ENCODE measurements around the gene ITIH3.

Gene ITIH3

DNA sequence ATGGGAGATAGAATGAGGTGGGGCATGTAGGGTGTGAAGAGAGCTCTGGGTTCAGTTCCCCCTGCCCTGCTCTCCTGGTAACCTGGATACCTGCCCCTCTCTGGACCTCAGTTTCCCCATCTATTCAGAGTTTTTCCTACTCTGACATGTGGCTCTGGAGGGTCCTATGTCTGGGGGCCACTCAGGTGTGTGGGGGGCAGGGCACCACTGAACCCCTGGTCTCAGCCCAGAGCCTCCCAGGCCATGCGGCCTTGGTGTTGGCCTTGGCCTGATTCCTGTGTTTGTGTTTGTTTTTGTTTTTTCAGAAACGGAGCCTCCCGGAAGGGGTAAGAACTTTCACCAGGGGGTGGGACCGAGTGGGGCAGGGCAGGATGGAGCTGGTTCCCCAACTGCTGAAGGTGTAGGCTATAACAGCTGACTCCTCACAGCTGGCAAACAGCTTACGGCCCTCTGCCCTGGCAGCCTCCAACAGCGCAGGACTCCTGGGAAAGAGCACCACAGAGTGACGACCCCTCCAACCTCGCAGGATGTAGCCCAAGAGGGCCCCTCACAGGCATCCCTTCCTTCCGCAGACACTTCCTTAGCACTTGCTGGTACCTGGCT is 803 bp downstream of the ITIH3 start:
- DNase-seq (ENCODE audit: low read depth in 2 of 2): no peak

DNA sequence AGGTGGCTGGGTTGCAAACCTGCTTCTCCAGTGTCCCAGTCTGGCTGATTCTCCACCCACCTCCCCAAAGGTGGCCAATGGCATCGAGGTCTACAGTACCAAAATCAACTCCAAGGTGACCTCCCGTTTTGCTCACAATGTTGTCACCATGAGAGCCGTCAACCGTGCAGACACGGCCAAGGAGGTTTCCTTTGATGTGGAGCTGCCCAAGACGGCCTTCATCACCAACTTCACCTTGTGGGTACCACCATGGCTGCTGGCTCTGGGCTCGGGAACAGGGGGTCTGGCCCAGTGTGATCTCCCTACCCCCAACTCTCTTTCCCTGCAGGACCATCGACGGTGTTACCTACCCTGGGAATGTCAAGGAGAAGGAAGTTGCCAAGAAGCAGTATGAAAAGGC is 1.8 kb downstream of the ITIH3 start:
- DNase-seq (ENCODE audit: low read depth in 2 of 2): no peak

DNA sequence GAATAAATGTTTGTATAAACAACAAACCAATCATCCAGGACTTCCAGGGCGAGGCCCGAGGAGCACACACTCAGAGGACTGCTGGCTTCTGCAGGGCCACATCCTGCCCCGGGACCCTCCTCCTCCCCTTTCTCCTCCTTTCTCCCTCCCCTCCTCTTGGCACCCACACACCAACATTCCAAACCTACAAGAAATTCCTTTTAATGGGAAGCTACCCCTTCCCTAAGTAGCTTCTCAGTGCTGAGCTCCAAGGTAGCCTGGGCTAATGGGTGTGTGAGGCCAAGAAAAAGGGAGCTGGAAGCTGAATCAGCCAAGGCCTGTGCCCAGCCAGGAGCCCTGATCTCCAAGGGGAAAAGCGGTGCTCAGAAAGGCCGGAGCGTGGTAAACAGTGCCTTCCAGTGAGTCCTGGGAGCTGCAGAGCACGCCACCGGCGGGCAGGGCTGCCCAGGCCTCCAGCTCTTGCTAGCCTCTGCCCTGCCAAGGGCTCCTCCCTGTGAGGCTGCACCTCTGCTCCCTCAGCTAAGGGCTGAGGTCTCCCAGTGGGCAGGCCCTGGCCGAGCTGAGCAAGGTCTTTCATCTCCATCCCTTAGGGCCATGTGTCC is 3.9 kb downstream of the ITIH3 start:
- DNase-seq (ENCODE audit: low read depth in 2 of 2): no peak

DNA sequence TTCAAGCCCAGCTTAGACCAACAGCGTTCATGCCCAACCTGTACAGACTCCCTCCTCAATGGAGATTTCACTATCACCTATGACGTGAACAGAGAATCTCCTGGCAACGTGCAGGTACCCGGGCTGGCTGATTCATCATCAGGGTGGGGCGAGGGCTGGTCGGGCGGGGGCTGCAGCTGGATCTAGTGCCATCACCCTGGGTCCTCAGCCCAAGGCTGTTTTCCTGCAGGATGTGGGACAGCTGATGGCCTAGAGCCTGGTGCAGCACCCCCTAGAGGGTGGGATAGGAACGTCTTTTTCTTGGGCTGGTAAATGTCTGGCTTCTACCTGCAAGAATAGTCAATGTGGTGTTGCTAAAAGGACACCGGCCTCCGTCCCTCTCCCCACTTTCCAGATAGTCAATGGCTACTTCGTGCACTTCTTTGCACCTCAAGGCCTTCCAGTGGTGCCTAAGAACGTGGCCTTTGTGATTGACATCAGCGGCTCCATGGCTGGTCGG is 4.4 kb downstream of the ITIH3 start:
- DNase-seq (ENCODE audit: low read depth in 2 of 2): no peak

DNA sequence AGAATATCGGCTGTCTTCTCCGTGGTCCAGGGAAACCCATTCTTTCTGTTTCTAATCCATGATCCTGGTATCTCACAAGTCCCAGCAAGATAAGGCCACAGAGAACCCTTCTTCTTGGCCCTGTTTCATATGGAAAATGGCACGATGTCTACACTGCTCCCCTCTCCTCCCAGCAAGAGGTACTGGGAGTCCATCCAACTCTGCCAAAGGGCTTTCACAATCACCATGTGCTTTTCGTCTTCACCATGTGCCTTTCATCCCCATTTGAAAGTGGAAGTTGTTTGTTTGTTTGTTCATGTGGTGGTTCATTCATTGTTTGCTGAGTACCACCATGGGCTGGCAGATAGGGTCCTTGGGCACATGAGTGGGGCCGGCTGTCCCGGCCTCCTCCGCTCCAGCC is 5.5 kb downstream of the ITIH3 start:
- no peak for DNase-seq (ENCODE audit: low read depth in 2 of 2)

DNA sequence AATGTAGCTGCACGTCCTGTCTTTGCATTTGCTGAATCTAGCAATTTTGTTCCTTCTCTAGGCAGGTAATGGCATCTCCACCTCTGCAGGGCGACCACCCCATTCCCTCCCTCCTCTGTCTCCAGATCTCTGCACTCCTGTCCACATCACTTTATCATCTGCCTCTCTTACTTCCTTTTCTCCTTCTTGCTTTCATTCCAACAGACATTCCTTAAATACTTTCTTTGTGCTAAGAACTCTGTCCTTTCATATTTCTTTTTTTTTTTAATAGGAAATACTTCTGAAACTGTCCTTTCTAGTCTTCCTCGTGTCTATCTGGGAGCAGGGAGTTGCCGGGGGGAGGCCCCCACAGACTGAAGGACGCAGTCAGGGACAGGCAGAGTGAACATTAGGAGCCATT is 7.2 kb downstream of the ITIH3 start:
- no peak for DNase-seq (ENCODE audit: low read depth in 2 of 2)

DNA sequence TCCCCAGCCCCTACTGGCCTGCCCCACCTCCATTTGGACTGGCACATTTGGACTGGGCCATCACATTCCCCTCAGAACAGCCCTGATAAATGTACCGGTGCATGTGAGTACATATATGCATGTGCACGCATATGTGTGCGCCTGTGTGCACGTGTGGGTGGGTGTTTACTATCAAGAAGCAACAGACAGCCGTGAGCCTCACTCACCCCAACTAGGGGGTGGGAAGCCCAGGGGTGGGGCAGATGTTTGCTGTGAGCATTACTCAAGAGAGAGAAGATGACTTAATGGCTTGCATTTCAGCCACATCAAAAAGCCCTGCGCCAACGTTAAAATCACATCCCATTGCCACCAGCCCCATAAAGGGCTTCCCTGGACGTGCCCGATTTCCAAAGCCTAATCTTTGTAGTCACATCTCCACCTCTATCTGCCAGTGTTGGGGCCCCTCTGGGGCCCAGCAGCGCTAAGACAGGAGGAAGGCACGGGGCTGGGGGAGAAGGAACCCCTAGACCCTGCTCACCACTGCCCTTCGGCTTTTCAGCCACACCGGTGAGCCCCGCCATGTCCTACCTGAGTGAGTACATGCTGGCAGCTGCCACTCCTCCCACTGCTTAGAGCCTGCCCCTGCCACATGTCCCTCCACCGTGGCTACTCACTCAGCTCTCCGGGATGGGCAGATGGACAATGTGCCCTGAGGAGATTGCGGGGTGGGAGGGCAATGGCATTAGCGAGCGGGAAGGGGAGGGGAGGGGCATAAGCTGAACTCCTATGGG is 10.9 kb downstream of the ITIH3 start:
- DNase-seq (ENCODE audit: low read depth in 2 of 2): no peak

DNA sequence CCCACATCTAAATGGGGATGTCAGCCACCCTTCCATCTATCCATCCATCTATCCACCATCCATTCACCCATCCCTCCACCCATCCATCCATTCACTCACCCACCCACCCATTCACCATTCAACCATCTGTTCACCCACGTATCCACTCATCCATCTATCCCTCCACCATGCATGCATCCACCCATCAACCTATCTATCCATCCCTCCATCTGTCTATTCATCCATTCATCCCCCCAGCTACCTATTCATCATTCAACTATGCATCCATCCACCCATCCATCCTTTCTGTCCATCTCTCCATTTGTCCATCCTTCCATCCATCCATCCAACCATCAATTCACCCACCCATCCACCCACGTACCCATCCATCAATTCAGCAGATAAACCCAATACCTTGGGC is 14.6 kb downstream of the ITIH3 start:
- no peak for DNase-seq (ENCODE audit: low read depth in 2 of 2)

DNA sequence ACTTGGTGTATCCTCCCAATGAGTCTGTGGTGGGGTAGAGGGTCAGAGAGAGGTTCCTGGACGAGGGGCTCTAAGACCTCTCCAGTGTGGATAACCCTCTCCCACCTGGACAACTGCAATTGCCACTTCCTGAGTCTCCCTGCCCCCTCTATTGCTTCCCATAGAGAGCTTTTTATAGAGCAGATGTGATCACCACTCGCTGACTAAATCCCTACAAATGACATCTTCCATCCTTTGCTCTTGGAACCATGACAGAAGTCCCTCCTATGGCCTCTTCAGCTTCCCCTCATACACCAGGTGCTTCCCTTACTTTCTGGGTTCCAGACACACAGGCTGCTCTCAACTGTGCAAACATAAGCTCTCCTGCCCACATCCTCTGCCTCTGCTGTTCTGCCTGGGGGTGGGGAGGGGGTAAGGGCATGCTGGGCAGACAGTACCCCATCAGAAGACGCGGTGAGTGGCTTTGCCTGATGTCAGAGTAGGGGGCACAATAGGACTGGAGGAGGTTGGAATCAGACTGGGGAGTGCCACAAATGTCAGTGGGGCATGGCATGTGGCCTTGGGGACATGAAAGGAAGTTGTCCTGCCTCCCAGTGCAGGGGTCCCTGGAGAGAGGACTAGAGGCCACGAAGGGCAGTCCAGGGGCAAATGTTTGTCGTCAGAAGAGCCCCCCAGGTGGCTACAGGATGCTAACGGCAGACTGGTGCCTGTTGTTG is 15.2 kb downstream of the ITIH3 start:
- no peak for DNase-seq (ENCODE audit: low read depth in 2 of 2)

DNA sequence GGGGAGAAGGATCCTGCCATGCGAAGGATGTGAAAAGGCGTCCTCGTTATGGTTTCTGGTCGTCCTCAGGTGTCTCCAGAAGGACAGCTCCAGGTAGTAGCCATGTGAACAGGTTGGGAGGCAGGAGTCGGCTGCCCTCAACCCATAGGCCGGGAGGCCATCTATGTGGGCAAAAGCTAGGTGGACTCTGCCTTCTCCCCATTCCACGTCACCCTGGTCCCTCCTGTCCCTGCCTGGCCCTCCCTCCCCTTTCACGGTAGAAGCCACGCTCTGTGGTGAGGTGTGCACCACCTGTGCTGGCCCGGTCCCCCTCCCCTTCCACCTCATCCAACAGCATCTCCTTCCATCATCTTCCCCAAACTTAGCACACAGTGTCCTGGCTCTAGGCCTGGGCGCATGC is 16.3 kb downstream of the ITIH3 start:
- DNase-seq (ENCODE audit: low read depth in 2 of 2): no peak

DNA sequence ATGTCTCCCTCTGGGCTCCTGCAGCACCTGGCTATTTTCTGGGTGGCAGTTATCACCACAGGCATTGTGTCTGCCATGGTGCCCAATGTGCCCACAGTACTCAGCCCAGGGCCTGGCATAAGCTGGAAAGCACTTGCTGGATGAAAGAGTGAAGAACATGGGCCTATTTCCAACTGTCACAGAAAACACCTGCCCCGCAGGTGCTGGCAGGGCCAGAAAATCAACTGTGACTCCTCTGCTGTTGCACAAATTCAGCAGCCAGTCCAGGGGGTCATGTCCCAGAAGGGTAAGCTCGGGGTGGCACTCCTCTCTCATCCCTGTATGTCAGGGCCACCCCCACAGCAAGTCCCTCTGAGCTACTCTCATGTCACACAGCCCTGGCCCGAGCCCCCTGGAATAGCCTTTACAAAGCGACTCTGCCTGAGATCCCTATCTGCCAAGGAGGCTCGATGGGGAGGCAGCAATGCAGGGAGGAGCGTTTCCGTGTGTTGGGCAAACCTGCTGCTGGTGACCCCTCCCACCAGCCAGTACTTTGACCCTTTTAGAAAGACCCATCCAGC is 16.9 kb downstream of the ITIH3 start:
- DNase-seq (ENCODE audit: low read depth in 2 of 2): no peak

DNA sequence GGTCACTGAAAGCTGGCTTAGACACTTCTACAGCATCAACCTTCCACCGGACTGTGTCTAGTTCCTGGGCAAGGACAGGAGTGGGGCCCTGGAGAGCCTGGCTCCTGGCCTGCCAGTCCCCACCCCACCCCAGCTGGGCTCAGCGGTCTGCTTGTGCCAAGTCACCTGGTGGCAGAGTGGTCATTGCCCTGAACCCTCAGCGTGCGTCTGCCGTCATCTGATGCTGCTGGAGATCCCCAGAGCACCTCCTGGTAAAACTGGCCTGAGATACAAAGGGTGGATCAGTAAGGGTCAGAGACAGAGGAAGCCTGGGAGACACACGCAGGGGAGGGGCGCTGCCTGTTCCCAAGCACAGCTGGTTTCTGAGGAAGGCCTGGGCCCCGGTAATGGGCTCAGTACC is 19.2 kb downstream of the ITIH3 start:
- DNase-seq (ENCODE audit: low read depth in 2 of 2): no peak

DNA sequence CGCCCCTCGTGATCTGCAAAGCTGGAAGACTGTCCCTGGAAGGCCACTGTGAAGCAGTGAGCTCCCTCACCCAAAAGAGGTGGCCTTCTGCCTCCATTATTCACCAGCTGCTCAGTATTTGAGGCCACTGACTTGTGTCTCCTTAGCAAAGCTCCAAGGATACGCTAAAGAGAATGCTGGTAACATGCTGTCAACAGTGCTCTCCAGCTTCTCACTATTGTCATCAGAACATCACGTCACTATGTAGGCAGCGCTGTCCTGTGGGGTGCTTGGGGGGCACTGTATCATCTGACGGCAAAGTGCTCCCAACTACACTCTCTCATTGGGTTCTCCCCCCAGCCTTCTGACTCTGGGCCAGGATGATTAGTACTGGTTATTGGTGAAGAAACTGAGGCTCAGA is 21.6 kb downstream of the ITIH3 start:
- DNase-seq (ENCODE audit: low read depth in 2 of 2): no peak

DNA sequence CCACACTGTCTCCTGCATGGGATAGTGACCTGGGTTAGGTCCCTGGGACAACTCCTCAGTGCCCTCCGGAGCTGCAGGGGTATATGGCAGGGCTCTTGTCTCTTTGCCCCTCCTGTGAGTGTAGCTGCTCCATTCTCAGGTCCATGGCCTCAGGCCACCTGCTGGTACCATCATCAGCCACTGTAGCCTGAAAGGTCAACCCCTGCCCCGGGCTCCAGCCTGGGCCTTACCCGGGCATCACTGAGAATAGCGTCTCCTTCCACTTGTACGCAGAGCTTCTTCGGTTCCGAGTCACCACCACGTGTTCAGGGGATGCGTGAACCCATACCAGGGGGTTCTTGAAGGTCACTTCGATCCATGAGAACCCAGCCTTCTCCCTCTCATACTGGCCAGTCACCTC is 22.1 kb downstream of the ITIH3 start:
- DNase-seq (ENCODE audit: low read depth in 2 of 2): no peak

DNA sequence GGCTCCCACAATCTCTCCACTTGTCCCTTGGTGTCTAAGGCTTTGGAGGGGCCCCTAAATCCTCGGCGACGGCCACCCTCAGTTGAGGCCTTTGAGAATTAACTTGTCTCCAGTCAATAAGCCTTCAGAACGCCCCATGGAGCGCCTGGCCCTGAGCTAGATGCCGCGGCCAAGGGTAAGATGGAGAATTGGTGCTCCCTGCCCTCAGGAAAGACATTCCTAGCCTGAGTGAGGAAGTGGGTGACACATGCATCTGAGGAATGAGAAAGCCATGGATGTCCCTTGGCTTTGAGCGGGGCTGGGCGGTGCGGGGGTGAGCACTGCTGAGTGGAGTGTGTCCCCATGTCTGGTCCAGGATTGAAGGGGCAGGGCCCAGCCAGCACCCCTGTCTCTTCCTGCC is 22.6 kb downstream of the ITIH3 start:
- DNase-seq (ENCODE audit: low read depth in 2 of 2): no peak

DNA sequence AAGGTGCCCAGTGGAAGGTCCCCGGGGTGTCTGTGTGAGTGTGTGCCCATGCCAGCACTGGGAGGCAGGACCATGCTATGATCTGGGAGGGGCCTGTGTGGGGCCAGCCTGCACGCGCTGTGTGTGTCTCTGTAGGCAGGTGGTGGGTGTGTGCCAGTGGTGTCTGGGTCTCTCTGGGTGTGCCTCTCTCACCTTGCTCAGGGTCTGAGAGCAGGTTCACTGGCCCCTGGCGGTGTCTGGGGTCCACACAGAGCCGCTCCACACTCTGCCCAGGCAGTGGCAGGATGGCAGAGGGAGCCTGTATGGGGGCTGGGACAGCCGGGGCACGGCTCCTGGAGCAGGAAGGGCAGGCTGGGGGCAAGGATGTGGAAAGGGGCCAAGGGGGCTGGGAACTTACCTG is 23.3 kb downstream of the ITIH3 start:
- no peak for DNase-seq (ENCODE audit: low read depth in 2 of 2)

DNA sequence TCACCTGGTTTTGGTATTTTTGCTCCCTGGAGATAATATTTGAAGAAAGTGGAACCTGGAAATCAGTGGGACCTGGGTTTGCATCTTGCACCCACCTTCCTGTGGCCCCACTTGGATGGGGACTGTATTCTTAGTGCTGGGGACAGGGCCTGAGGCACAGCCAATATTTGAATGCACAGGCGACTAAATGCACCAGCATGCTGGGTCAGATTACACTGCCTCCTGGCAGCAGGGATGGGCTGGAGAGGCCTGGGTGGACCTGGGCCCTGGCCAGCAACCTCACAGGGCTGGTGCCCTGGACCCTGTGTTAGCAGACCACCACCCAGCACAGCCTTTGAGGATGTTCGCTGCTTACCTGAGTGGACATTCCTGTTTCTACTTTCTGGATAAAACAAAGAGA is 25.3 kb downstream of the ITIH3 start:
- DNase-seq (ENCODE audit: low read depth in 2 of 2): no peak

DNA sequence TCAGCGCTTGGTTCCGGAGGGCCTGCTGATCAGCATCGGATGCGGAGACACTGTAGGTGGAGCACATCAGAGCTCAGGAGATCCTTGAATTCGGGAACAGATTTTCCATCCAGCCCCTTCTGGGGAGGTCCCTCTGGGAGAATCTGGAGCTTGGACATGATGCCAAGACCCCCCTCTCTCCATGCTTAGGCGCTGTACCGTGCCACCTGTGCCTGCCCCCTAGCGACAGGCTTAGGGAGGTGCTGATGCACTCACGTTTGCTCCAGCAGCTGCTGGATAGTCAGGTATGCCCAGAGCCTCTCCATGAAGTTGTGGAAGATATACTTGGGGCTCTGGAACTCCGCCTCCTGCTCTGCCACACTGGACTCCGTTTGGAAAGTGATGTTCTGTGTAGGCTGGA is 26.1 kb downstream of the ITIH3 start:
- DNase-seq (ENCODE audit: low read depth in 2 of 2): no peak

DNA sequence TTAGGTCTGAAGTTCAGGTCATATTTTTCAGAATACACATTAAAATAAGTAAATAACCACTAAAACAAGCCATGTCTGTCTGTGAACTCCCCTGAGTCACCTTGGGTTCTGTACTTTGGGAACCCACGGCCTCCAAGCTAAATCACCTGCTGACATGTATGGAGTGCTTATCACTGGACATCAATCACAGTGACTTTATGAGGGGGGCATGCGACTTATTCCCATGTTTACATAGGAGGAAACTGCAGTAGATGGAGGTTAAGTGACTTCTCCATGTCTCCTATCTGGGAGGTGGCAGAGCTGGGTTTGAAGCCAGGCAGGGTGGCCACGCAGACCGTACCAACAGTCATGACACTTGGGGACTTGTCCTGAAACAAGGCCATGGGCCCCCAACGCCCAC is 27.8 kb downstream of the ITIH3 start:
- DNase-seq (ENCODE audit: low read depth in 2 of 2): no peak

DNA sequence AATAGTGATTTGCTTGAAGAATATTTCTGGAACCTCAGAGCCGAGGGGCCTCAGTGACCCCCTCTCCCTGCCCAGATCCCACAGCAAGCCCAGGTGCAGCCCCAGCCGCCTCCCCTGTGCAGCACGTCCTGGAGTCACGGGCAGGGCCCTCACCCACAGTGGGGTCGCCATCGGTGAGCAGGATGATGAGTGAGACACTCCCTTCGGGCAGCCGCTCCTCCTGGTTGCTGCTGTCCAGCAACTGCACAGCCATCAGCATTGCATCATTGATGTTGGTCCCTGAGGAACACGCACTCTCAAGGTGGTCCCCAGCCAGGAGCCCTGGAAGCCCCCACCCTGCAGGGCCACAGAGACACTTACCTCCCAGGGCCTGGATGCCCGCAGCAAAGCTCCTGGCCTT is 29.4 kb downstream of the ITIH3 start:
- no peak for DNase-seq (ENCODE audit: low read depth in 2 of 2)

DNA sequence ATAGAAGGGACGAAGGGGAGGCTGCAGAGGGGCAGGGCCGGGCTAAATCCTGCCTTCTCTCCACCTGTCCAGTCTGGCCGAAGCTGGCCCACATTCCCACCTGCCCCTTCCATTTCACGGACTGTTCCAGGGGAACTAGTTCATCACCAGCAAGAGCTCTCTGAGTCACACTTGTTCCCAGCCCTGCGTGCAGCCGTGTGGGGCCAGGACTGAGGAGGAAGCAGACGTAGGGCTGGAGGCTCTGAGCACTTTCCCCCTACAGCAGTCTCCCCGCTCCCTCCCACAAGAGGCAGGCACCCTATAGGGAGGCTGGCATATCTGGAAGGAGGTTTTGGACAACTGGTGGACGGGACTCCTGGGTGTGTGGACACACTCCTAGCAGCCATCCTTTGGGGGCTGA is 32.8 kb downstream of the ITIH3 start:
- DNase-seq (ENCODE audit: low read depth in 2 of 2): no peak

DNA sequence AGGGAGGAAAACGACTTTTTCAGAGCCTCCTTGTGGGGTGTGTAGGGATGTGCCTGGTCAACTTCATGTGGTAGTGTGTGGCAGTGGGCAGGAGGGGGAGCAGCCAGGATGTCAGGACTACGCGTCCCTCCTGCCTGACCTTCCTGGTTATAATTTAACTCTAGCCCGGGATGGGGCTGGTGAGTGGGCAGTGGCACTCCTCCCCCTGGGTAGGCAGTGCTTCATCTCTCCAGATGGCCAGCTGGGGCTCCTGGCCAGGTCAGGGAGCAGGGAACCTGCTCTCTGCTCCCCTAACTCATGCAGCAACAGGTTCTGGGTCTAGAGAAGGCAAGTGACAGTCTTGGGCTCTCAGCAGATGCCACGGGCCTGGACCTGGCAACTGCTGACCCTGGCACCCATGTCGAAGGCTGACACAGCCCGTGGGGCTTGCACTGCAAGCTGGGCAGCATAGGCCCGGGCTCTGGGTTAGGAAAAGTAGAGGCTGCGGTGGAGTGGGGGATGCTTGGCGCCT is 33.3 kb downstream of the ITIH3 start:
- no peak for DNase-seq (ENCODE audit: low read depth in 2 of 2)
